GM18502 (cell line): Measurements from ENCODE around the gene CIZ1.
A peak's percentile ranks its signal among the peaks of the same experiment; 100 is the strongest.
"Not testable (repeated sequence)": the region's sequence is repeated elsewhere in the genome, so short reads cannot be mapped to it uniquely, and the experiment has no call there.

Experiments
- ATAC-seq: cut with Tn5 transposase; IDR thresholded peaks from one replicate; pipeline ENCODE4 v1.9.1; 2021; ENCODE audit warnings: mild to moderate bottlenecking; ENCODE audit not compliant: unreplicated experiment, poor library complexity

CIZ1 gene

DNA sequence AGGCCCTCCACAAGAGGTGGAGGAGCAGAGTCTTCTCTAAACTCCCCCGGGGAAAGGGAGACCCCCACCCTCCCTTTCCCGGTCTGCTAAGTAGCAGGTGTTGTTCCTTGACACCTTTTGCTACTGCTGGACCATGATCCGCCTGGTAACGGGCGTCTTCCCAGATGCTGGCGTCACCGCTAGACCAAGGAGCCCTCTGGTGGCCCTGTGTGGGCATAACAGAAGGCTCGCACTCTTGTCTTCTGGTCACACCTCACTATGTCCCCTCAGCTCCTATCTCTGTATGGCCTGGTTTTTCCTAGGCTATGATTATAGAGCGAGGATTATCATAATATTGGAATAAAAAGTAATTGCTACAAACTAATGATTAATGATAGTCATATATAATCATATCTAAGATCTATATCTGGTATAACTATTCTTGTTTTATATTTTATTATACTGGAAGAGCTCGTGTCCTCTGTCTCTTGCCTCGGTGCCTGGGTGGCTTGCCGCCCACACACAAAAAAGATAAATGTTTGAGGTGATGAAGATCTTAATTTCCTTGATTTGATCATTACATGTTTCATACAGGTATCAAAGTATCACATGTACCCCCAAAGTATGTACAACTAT, 61.3 kb downstream of the CIZ1 start:
- not testable (repeated sequence) for ATAC-seq

DNA sequence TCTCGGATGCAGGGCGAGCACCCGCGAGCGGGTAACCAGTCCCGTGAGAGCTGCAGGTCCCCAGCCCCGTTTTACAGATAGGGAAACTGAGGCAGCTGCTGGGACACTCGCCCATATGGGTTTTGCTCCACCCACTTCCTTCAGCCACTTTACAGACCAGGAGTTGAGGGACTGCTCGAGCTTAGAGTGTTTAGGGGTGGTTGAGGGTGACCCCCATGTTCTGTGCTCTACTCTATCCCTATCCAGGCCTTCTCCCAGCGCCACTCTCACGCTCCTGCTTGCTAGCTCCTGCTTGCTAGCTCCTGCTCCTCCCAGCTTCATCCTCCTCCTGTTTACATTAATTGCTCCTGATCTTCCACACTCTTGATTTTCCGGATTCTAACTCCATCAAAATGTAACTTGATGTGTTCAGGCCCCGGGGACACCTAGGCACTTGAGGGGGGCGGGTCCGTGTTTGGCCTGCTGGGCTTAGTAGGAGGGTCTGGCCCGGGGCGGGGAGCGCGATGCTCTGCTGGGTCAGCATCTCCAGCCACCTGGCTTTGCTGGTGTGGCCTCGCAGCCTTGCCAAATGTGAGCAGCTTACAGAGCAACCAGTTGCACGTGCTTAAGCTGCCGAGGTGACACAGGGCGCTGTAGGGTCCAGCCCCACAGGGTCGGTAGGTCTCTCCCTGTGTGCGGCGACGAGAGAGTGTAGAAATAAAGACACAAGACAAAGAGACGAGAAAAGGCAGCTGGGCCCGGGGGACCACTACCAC, 62.4 kb downstream of the CIZ1 start:
- no peak for ATAC-seq

DNA sequence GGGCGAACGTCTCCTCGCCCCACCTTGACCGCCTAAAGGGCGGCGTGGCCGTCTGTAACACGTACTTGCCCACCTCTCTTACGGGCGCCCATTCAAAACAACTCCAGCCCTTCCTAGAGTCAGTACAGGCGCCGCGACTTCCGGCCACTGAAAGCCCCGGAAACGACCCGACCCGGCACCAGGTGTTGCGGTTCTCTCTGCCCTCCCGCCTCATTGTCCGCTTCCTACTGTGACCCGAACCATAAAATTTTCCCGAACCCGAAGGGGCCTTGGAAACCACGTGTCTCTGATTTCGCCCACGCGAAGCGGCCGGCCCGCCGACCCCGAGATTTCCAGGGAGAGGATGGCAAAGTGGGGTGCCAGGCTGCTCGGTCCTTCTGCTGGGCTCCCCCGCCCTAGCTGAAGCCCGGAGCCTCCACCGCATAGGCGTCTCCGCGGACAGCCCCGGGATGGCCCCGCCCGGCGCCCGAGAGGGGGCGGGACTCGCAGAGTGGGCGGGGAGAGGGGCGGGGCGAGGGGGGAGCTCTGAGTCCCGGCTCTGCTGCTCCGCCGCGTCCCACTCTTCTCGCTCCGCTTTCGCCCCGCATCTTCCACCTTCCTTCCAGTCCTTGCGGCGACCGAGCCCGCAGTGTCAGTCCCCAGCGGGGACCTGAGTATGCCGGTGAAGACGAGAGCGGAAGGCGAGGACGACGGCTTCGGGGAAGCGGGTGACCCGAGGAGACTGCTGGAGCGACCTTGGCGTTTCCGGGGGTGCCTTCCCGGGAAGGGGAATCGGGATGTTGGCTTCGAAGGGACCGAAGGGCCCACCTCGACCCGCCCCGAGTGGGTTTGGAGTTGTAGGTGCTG, 63.2 kb downstream of the CIZ1 start:
- peak; percentile 66 for ATAC-seq

DNA sequence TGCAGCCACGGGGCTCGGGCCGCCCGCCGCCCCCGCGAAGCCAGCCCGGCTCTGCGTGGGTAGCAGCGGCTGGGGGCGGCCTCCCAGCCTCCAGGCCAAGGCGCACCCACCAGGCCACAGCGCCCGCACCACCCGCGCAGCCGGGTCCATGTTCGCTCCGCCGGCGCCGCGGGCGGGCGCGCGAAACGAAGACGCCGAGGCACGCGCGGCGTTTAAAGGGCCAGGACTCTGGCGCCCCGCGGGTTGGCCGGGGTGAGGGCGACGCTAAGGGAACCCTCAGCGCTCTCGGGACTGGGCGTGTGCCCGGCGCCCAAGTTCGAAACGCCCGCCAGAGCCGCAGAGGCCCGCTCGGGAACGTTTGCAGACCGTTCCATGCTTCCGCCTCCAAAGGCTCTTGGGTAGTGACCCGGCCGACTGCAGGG, 63.8 kb downstream of the CIZ1 start, which contains the start of gene PTGES2:
Gene PTGES2 (minus strand): TSS at position 162 of the 422 bp plus-strand sequence. CDS start 12 bp downstream, at position 150.
- peak; percentile 62 for ATAC-seq

DNA sequence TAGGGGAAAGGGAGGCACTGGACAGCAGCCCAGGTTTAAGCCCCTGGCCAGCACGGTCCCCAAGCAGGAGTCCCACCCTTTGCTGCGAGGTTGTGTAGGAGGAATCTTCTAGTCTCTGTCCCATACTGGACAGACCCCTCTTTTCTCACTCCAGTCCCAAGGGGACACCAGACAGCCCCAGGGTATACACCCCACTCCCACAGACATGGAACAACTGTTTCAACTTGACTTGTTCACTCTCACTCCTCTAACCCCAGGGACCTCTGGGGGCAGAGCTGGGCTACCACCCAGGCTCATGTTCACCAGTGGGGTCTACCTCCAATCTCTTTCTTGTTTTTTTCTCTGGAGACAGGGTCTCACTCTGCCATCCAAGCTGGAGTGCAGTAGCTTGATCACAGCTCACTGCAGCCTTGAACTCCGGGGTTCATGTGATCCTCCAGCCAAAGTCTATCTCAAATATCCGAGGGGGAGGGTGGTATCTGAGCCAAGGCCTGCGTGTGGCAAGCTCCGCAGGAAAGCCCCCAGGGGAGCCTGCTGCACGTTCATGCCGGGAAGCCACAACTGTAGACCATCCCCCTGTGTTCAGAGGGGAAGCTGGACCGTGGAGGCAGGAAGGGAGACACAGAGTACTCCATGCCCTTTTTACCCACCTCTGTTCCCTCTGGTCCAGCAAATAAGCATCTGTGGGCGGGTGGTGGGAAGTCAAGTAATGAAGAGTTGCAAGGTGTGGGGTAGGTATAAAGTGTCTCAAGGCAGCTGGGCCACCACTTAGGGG, 65.6 kb downstream of the CIZ1 start:
- no peak for ATAC-seq

DNA sequence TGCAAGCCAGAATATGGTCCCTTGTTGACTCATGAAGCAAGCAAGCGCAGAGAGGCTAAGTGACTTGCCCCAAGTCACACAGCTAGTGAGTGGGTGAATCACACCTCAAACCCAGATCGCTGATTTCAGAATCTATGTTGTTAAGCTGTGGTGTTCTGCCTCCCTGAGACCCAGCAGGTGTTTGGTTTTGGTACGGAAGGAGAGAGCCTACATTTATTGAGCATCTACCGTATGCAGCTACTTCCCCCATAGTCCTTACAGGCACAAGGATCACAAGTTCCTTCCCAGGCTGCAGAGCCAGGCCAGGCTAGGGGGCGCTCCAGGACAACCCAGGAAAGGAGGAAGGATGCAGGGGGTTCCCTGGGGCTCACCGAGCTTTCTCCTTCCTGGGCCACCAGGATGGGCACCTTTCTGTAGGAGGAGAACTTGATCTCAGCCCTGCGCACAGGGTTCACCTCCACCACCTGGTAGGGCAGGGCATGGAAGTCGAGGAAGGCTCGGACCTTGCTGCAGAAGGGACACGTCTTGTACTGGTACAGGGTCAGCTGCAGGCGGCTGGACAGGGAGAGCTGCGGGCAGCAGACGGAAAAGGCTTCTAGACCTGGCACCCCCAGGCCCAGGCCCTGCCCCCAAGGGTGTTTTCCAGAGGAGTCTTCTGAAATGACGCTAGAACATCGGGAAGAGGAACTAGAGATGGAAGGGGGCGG, 66.3 kb downstream of the CIZ1 start:
- no peak for ATAC-seq

DNA sequence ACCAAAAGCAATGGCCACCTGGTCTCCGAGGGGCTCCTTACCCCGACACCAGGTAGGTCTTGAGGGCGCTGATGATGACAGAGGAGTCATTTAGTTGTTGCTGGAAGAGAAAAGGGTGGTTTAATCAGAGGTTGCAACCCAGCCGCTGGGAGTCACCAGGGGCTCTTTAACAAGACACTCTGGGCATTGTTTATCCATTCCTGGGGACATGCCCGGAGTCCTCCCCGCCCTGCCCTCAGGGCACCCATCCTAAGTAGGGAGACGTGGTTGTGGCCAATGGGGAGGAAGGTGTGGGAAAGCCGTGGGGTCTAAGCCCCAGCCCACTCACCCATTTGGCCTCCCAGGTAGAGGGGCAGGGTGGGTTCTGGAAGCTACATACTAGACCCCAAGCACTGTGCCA, 66.9 kb downstream of the CIZ1 start:
- ATAC-seq = no peak

DNA sequence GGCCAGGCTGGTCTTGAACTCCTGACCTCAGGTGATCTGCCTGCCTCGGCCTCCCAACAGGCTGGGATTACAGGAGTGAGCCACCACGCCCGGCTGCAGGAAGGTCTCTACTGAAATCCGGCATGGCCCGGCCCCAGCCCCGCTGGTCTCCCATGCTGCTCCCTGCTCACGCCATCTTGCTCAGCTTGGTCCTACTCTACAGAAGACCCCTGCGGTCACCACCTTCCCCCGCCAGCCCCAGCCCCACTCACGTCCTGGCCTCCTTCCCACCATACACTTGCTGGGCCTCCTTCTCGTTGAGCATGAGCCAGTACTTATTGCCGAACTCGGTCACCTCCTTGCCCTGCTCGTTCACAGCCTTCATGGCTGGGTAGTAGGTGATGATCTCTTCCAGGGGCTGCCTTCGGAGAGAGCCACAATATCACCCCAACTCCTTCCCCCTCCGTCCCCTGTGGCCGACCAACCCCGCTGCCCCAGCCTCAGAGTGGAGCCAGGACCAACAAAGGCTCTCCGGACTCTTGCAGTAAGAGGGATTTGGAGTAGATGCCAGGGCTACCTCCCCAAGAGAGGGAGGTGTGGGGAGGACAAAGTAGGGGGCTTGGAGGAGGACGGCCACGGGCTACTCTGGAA, 67.8 kb downstream of the CIZ1 start:
- ATAC-seq = no peak

DNA sequence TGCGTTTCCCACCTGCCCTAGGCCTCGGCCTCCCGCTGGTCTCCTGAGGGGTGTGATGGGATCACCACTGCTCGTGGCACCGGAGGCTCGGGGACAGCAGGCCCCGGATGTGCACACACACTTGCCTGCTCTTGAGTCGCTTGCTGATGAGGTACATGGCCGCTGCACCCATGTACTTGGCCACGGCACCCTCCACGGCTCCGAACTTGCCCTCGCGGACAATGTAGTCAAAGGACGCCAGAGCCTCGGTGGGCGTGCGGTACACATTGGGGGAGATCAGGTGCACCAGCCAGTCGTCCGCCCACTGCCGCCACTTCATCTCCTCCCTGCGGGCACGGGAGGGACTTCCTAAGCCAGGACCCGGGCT, 68.6 kb downstream of the CIZ1 start:
- no peak for ATAC-seq

DNA sequence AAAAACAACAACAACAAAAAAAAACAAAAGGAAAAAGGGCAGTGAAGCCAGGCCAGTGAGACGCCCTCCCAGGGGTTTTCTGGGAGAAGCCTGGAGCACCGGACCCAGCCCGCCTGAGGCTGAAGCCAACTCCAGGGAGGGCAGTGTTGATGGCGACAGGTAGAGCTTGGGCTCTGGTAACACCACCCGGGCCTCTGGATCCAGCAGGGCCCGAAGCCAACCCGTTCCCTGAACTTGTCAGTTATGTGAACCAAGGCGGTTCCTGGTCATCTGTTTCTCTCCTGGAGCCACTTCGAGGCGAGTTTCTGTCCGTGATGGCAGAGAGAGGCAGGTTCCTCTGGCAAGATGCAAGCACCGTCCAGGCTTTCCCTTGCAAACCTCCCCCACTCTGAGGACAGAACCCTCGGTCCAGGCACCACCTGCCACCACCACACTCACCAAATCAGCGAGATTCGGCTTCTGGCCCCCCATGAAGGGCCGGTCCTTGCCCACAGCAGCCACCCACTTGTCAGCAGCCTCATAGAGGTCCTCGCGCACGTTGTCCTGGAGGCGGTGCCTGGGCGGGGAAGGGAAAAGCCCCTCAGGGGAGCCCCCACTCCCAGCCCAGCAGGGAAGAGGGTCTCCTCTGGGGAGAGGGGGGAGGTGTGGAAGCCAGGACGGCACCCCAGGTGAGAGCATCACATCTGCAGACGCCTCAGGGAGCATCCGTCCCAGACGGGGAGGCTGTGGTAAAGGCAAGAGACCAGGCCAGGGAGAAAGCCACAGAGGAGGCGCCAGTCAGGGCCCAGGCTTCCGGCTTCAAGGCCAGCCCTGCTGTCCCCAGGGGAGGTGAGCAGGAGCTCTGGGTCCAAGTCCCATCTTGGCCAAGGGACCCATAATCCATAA, 69.2 kb downstream of the CIZ1 start:
- ATAC-seq = no peak

DNA sequence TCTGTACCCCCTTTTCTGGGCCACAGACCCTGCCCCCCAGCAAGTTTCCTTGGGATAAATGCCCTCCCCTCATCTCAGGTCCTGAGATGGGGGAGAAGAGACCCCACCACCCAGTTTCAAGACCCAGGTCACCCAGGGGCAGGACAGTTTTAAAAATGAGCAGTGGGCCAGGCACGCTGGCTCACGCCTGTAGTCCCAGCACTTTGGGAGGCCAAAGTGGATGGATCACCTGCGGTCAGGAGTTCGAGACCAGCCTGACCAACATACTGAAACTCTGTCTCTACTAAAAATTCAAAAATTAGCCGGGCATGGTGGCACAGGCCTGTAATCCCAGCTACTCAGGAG, 69.9 kb downstream of the CIZ1 start:
- ATAC-seq = no peak

DNA sequence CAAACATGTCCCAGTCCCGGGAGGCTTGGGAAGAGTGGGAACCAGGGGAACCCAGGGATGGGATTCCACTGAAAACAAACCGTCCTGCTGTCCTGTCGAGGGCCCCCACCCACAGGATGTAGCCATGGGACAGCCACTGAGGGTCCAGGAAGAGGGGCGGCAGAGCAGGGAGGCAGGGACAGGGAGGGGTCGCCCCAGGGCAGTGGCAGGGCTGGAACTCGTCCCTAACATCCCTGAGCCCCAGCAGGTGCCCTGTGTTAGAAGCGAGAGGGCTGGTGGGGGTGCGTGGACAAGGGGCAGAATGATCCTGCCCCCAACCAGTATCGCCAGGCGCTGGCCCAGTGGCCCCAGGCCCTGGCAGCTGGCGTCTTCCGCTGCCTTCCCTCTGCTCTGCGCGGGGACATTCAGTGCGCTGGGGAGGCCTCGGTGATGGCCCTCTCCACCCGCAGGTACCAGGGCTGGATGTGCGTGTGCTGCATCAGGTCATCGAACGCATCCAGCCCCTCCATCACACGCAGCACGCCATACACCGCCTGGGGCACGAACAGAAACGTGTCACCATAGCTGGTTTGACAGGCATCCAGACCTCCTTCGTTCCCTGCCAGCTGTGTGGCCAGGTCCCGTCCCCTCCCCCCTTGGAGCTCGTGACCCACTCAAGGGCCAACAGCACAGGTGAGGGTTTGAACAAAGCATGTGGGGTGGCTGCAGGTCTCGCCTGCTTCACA, 70.5 kb downstream of the CIZ1 start:
- no peak for ATAC-seq

DNA sequence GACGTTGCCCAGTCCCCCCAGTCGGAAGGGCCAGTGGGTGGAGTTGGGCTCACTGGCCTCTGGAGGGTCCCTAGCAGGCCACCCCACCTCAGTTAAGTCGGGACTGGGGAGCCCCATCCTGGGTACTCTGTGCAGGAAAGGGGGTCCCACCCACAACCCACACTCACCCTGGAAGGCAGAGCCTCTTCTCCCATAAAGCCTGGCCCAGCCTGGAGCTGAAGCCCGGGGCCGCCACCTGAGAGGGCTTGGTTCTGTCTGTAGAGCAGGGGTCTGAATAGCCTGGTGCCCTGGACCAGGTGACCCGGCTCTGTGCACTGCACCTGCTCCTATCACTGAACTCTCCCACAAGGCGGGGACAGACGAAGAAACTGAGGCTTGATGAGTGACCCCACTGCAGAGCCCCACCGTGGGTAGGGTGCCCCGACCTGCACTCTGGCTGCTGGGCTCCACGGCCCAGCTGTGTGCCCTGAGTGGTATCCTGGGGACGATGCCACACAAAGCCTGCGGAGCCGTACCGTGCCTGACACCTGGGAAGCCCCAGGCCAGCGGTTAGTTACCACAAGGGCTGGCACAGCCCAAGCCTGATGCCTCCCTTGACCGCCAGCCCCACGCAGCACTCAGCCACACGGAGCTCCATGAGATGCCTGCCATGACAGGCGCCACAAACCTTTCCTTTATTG, 71.2 kb downstream of the CIZ1 start:
- no peak for ATAC-seq

DNA sequence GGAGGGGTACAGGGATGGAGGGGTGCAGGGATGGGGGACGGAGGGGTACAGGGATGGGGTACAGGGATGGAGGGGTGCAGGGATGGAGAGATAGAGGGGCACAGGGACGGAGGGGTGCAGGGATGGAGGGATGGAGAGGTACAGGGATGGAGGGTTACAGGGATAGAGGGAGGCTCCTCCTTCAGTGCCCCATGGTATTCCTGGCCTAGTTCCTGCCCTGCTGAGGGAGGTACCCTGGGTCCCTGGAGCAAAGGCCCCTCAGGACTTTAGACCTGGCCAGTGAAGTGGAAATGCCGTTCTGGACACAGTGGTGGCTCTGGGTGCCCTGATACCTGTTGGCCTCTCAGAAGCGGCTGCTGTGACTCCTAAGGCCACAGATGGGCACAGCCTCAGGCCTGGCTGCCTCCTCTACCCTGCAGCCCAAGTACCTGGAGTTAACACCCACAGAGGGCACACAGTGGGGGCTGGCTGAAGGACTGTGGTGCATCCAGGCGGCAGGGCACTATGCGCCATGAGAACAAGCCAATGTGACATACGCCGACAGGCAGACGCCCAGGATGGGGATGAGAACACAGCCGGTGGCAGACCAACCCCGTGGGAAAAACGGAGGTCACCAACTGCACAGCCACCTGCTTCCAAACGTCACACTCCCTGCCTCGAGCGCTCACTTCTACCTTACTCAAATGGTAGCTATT, 72.3 kb downstream of the CIZ1 start:
- no peak for ATAC-seq

DNA sequence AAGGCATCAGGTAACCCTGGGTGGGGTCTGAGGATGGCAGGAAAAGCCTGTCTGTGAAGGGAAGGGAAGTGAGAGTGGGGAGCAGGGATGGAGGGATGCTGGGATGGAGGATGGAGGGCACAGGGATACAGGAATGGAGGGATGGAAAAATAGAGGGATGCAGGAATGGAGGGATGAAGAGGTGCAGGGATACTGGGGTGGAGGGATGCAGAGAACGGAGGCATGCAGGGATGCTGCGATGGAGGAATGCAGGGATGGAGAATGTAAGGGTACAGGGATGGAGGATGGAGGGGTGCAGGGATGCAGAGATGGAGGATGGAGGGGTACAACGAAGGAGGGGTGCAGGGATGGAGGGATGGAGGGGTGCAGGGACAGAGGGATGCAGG, 72.9 kb downstream of the CIZ1 start:
- ATAC-seq = no peak

DNA sequence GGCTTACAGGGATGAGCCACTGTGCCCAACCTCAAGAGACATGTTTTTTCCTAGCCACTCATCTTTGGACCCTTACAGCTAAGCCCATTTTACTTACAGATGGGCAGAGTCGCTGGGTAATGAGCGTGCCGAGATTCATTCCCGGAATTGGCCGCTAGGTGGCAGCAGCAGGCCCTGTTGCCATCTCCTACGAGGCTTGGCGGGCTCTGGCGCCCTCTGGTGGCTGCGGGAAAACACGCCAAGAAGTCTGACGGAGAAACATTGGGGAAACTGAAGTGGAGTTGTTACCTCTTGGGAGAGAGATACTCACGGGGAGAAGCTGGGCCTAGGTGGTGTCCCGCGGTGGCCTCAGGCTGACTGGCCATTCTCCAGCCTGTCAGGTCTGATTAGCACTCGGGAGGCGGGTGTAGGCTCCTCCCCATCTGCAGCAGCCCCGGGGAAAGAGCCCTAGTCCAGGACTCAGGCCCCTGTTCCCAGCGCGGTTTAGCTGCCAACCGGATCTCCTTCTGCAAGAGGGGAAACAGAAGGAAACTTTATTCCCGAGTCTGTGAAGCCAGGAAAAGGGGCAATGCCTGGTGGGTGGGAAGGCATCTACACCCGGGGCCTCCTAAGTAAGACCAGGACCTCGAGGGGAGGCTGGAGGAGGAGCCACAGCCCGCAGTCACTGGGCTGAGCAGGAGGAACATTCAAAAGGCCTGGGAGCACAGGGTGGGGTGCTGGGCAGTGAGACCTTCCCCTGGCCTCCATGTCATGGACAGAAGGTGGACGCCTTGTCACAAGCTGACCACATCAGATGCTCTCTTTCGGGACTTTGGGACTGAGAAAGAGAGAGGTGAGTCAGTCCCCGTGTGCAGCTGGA, 73.5 kb downstream of the CIZ1 start:
- ATAC-seq = no peak
